Ecto neural progenitor cell (in vitro differentiated cells): ENCODE data around the gene KIF3A.

Experiments
- DNase-seq: peaks from one replicate; pipeline ENCODE4 v3.0.0-alpha.2; 2018; ENCODE audit warnings: low spot score

The KIF3A gene

GRCh38 chr5:132677682-132678400, 59.5 kb downstream of the KIF3A start:
- no peak for DNase-seq

DNA sequence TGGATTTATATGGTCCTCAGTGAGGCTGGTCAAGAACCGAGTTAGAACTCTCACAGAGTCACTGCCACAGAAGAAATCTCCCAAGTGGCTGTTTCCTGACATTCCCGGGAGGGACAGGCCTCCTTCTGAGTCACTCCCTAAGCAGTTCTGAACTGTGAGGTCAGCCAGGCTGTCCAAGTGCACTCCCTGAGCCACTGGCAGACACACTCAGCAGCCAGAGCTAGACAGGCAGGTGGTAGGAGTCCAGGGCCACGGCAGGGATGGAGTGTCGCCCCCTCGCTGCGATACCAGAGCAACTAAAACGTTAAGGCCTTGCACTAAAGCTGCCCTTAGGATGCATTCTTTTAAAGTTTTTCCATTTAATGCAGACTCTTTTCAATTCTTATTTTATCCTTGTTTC, 60.2 kb downstream of the KIF3A start:
- DNase-seq, result no peak

GRCh38 chr5:132675936-132676689, 61.2 kb downstream of the KIF3A start:
- DNase-seq, result no peak

DNA sequence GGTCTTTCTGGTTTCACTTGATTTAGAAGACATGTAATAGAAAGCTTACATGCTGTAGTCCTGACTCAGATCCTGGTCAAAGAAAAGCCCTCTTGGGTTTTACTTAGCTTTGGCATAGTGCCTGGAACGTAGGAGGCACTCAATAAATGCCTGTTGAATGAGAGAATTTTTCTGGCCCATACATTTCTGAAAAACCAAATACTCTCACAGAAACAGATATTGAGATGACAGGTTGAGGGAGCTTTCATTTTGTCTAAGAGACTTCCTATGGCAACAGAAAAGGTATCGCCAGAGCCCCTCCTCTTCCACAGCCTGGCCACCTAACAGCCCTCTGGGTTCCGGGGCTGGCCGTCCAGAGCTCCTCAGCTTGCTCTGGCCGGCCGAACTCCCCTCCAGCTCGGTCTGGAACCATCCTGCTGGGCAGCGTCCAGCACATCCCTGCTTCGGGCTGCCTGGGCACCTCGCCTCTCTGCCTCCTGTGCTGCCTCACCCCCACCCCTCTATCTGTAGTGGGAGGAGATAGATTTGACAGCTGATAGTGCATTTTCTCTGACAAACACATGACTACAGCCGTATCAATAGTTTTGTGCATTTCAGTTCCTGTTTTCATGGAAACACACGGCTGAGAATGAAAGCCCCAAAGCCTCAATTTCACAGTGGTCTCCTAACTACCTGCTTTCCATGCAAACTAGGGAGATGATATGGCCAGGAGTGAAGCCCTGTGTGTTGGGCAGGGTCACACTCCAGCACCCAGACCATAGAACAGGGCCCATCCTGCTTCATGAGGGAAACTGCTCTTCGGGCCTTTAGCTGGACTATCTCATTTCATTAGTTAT, 62.5 kb downstream of the KIF3A start:
- DNase-seq, result no peak

- DNase-seq, result no peak
Measured at GRCh38 chr5:132673939-132674630, 63.3 kb downstream of the KIF3A start, which contains the start of gene IL4. TSS of gene IL4 (plus strand) at chr5:132673989. CDS start at chr5:132674051, 62 bp downstream.

DNA sequence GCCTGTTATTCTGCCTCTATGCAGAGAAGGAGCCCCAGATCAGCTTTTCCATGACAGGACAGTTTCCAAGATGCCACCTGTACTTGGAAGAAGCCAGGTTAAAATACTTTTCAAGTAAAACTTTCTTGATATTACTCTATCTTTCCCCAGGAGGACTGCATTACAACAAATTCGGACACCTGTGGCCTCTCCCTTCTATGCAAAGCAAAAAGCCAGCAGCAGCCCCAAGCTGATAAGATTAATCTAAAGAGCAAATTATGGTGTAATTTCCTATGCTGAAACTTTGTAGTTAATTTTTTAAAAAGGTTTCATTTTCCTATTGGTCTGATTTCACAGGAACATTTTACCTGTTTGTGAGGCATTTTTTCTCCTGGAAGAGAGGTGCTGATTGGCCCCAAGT, 63.9 kb downstream of the KIF3A start:
- no peak for DNase-seq

DNA sequence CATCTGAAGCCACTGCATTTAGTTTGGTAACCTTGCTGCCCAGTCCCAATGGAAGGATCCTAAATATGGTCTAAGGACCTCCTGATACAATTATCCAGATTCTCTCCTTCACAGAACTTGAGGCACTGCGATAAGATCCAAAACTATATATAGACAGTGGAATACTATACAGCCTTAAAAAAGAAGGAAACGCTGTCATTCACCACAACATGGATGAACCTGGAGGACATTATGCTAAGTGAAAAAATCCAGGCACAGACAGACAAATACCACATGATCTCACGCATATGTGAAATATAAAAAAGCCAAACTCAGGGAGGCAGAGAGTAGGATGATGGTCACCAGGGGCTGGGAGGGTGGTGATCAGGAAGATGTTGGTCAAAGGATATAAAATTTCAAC, 66.3 kb downstream of the KIF3A start:
- DNase-seq, result no peak

DNA sequence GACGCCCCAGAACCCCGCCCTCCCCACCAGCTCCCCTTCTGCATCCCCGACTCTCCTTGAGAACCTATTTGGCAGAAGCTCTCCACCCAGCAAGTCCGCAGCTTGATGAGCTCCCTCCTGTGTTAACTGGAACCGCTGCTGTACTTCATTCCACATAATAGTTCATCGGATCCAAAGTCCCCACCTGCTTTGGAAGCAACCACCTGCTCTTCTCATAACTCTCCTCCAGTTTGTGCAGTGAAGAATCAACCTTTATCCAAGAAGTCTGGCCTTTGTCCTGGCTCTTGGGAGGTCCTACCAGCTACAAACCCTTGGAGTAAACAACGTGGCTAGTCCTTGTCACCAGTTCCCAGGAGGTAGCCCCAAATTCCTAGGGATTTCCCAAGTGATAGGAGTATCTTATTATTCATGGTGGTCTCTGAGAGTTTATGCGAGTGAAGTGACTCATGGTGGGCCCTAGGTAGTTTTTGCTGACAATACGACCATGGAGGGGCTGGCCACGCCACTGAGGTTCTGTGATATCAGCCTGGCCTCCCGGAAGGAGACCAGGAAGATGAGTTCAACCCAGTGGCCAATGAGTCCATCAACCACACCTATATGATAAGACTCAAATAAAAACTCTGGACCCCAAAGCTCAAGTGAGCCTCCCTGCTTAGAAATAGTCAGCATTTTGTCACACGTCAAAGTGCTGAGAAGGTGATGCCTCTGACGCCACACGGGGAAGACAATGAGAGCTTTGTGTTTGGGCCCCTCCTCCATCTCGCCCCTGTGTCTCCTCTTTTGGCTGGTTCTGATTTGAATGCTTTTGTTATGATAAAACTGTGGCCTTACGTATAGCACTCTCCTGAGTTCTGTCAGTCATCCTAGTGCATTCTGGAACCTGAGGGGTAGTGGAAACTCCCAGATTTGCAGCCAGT, 67.1 kb downstream of the KIF3A start:
- no peak for DNase-seq

- no peak for DNase-seq
Measured at GRCh38 chr5:132669455-132669820, 67.9 kb downstream of the KIF3A start.

DNA sequence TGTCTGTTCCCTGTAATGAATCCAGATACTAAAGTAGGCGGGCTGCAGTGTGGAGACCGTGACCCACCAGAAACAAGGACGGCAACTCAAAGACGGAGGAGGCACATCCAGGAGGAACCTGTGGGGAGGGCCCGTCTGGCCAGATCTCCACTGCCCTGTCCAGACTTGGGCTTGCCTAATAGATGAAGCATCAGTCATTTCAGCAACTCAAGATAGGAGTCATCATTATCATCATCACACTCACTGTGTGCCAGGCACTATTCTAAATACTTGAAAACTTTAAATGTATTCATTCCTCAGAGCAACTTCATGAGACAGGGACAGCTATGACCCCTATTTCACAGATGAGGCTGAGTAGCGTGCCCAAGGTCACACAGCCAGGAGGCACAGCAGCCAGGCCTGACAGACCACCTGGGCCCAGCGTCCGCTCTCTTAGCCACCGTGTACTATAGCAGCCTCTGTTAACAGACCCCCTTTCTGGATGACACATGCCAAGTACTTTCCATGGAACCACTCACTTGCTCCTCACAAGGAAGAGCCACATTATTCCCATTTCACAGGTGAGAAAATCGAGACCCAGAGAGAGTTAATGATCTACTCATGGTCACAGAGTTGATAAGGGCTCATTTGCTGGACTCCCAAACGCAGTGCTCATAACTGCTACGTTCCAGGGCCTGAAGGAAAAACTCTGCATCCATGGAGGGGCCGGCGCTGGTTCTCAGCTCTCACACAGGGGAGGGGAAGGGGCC, 68.5 kb downstream of the KIF3A start:
- no peak for DNase-seq

DNA sequence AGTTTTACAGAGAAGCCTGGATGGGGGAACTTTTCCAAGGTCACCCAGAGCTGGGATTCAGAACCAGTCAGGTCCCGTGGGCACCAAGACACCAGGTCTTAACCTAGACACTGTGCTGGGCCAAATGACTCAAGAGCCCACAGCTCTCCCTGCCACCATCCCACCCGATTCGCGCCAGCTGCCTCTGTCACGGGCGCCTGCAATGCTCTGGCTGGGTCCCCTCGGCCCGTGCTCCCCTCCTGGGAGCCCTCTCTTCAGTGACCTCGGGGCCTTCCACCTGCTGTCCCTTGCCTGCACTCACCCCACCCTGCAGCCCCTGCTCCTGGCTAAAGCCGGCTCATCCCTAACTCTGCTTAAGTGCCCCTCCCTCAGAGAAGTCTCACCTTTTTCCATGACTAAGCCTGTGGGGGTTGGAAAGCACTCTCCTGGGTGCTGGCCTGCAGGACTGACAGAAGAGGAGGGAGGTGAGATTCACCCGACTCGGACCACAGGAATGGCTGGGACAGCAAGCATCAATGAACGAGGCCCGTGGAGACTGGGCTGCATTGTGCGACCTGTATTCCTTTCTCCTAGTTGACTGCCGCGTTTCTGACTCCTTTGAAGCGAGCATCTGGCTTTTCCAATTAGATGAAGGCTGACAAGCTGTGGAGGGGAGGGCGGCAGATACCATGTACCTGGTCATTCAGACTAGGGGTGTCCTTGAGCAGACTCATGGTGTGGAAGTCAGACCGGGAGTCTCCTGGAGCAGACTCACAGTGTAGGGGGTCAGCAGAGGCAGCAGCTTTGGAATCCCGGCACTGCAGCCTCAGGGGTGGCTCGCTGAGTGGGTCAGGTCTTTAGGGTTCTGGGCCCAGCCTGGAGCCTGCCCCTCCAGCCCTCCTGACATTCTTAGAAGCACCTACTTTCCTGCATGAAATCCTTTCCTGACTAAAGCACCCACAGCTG, 69.3 kb downstream of the KIF3A start:
- no peak for DNase-seq

GRCh38 chr5:132667309-132667708, 70.0 kb downstream of the KIF3A start:
- DNase-seq, result no peak

GRCh38 chr5:132666310-132667123, 70.8 kb downstream of the KIF3A start:
- no peak for DNase-seq

- DNase-seq, result no peak
Measured at GRCh38 chr5:132665574-132666080, 71.7 kb downstream of the KIF3A start.

GRCh38 chr5:132664696-132665209, 72.6 kb downstream of the KIF3A start:
- no peak for DNase-seq

DNA sequence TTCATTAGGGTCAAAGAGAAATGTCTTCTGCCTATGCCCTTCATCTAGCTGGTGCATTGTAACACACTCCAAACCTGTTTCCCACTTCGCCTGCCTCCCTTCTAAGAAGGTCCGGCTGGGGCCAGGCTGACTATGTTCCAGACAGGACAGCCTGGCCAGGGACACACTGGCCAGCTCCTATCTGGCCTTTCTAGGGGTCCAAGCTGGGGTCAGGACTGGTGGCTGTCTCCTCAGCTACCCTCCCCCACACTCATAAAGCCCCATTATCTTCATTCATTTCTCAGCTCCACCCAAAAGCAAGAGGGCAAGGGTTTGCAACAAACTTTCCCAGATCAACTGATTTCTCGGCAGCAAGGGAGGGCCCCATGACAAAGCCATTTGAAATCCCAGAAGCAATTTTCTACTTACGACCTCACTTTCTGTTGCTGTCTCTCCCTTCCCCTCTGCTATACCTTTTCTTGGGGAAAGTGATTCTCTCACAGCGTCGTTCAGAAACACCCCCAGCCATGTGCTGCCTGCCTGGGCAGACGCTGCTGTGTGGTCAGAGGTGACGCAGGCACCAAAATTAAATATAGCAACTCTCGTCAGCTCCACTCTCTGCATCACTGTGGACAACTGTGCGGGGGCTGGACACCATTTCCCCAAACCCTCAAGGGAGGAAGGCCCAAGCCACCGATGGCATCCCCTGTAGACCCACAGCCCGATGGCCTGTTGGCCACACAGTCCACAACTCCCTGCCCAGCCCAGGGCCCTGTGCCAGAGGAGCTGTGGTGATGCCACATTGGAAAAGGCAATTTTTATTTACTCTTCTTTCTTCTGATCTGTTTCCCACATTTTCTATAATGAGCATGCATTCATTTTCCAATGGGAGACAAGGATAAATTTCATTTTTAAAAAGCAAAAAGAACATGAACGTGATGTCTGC, 73.3 kb downstream of the KIF3A start:
- no peak for DNase-seq
